HG03354 (cell line): Measurements from ENCODE around the gene PPP1R12C.

Experiments used
- ATAC-seq: cut with Tn5 transposase; IDR thresholded peaks from one replicate; pipeline ENCODE4 v1.9.1; 2021; ENCODE audit warnings: mild to moderate bottlenecking; ENCODE audit not compliant: unreplicated experiment, poor library complexity, severe bottlenecking

Gene PPP1R12C

GRCh38 chr19:55094456-55095259, 22.8 kb downstream of the PPP1R12C start:
- ATAC-seq: no peak

GRCh38 chr19:55092423-55093318, 24.8 kb downstream of the PPP1R12C start:
- no peak for ATAC-seq

GRCh38 chr19:55091955-55092354, 25.5 kb downstream of the PPP1R12C start:
- ATAC-seq: no peak

DNA sequence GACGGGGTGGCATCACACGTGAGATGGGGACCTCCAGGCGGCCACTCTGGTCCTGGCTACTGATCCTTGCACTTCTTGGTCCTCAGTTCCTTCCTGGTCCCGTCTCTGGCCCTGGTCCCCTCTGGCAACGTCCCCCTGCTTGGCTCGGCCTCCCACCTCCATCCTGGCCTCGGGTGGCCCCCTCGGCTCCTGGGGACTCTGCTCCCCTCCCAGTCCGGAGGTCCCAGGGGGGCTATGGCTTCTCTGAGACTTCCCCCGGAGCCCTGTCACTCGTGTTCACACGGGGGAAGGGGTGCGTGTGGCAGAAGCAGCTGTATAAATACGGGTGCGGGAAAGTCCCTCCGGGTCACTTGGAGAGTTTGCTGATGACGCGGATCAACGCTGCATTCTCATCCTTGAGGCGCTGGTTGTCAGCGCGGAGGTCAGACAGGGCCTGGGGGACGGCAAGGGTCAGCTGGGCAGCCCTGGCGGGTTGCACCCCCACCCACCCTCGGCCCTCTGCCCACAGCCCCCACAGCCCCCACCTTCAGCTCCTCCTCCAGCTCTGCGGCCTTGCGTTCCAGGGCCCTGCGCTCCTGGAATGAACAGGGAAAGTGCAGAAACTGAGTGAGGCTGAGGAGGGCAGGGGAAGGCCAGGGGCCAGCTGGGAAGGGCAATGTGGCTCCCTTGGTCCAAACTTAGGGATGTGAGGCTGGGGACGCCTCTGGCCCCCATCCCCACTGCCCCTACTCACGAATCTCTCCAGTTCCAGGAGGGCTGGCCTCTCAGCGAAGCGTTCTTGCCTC, 26.1 kb downstream of the PPP1R12C start:
- no peak for ATAC-seq

GRCh38 chr19:55090564-55090963, 26.9 kb downstream of the PPP1R12C start:
- ATAC-seq: no peak

GRCh38 chr19:55089342-55089944, 28.0 kb downstream of the PPP1R12C start:
- no peak for ATAC-seq

DNA sequence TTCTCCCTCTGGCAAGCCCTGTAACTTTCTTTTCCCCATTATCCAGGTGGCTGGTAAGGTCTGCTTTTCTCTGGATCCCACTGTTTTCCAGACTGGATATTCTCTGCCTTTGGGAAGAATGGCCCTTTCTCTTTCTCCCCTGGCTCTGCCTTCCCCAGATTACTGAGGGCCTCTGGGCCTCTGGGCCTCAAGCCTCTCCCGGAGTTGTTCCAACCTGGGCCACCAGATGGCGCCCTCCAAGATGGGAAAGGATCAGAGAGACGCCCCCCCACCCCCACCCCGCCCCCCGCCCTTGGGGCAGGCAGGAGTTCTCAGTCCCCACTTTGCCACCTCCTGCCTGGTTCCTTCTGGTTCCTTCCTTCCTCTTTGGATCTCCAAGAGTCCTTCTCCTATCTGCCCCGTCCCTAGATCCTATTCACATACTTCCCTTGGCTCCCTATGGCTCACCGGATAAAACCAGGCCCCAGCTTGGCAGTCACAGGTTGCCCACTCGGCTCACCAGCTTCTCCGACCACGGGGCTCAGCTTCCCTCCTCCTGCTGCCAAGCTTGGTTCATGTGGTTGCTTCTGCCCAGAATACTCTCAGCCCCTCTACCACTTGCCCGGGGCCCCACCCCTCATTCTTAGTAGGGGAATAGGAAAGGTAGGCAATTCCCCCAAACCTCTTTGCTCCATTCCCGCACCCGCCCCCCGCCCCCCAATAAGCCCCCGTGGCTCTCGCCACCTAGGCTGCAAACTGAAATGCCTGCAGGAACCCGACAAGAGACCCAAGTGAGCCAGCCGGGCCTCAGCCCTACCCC, 28.7 kb downstream of the PPP1R12C start:
- no peak for ATAC-seq

GRCh38 chr19:55088021-55088451, 29.4 kb downstream of the PPP1R12C start:
- ATAC-seq: no peak

DNA sequence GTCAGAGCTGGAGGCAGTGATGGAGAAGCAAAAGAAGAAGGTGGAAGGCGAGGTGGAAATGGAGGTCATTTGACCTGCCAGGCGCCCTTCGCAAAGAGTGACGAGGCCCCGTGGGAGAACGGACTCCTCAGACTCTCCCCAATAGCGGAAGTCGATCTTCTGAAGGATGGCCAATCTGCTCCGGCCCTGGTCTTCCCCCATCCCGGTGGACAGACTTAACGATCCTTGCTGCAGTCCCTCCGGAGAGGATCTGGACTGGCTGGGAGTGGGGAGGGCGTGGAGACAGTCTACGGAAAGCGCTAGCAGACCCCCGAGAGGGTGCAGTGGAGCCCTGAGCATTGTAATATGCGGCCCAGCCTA, 29.9 kb downstream of the PPP1R12C start:
- no peak for ATAC-seq

DNA sequence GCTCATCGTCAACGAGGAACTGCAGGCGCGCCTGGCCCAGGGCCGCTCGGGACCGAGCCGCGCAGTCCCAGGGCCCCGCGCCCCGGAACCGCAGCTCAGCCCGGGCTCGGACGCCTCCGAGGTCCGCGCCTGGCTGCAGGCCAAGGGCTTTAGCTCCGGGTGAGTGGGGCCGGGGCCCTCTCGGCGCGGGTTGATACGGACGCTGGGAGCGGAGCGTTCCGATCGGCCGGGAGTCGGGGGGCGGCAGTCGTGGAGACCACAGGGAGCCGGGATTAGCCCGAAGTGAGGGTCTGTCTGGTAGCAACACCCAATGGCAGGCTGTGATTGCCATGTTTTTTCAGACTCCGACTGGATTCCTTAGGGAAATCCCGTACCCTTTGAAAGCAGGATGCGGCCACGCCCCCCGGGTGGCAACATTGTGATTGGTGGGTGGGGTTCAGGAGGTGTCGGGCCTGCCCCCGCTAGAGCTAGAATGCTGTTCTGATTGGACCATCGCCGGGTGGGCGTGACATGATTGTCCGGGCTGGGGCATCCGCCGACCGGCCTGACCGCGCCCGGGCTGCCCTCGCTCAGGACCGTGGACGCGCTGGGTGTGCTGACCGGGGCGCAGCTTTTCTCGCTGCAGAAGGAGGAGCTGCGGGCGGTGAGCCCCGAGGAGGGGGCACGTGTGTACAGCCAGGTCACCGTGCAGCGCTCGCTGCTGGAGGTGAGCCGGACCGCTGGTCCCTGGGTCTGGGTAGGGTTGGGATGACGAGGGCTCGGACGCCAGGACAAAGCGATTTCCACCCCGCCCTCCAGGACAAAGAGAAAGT, 30.5 kb downstream of the PPP1R12C start:
- ATAC-seq: no peak

DNA sequence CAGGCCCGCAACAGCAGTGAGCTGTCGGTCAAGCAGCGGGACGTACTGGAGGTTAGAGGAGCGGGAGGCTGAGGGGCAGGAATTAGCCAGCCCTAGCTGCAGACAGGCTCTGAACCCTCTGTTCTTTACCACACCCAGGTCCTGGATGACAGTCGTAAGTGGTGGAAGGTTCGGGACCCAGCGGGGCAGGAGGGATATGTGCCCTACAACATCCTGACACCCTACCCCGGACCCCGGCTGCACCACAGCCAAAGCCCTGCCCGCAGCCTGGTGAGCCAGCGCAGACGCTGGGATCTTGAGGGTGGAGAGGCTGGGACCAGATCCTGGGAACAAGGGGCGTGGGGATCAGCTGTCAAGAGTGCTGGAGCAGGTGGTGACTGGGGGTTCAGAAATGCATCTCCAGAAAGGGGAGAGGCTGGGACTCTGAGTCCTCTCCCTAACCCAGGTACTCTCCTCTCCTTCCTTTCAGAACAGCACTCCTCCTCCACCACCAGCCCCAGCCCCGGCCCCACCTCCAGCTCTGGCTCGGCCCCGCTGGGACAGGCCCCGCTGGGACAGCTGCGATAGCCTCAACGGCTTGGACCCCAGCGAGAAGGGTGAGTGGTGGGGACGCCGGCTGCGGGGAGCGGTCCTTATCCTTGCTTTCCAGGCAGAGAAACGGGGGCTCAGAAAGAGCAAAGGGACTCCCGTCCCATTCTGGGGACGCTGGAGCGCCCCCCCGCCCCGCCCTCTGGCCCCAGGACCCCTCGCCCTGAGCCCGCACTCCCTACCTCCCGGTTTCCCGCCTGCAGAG, 31.3 kb downstream of the PPP1R12C start:
- no peak for ATAC-seq

DNA sequence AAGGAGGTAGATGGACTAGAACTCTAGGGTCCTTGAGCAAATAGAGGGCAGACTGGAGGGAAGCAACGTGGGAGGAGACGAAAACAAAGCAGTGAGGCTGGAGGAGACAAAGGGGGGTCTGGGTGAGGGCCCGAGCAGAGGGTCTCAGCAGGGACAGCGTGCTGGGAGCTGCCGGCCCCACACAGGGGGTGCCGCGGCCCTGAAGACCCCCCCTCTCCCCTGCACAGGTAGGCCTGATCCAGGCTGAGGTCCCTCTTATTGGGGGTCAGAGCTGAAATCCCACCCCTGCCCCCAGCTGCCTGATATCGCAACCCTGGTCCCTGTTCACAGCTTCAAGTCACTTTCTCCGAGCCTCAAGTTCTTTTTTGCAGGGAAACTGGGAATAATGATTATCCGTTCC, 33.0 kb downstream of the PPP1R12C start:
- no peak for ATAC-seq

DNA sequence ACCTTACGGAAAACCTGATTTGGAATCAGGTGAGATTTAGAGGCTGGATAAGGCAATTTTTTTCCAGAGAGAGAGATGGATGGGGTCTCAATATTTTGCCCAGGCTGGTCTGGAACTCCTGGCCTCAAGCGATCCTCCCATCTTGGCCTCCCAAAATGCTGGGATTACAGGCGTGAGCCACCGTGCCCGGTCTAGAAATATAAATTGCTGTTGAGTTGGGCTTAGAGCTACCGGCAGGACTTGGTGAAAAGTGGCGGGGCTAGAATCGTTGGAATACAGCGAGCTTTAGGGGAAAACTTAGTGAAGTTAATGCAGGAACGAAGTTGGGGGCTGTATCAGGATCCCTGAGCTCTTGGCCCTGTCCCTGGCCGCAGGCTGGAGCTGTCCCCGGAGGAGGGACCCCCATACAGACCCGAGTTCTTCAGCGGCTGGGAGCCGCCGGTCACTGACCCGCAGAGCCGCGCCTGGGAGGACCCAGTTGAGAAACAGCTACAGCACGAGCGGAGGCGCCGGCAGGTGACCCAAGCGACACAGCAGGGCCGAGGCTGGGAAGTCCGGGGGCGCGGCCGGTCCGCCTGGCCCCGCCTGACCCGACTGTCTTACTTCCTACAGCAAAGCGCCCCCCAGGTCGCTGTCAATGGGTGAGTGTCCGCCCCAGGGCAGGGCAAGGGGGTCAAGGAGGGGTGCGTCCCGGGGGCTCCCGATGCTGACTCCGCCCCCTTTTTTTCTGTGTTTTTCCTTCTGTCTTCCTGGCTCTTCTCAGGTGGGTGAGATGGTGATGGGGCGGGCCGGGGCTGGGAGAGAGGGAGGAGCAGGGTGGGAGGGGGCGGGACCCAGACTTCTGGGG, 34.2 kb downstream of the PPP1R12C start:
- ATAC-seq: no peak

- ATAC-seq: no peak
Observed at GRCh38 chr19:55082020-55082851, 35.2 kb downstream of the PPP1R12C start.

GRCh38 chr19:55081770-55082019, 35.7 kb downstream of the PPP1R12C start:
- ATAC-seq: no peak
